ENCODE measurements around the gene HLA-DOA.

The HLA-DOA gene

GRCh38 chr6:32962213-32962826, 47.1 kb downstream of the HLA-DOA start:
- DNase-seq, result no peak

GRCh38 chr6:32960563-32960962, 48.8 kb downstream of the HLA-DOA start:
- no peak for DNase-seq

- no peak for DNase-seq
These were observed 53.2 kb downstream of the HLA-DOA start for GRCh38 chr6:32956176-32956575.

- DNase-seq, result no peak
These were observed 54.2 kb downstream of the HLA-DOA start for GRCh38 chr6:32954986-32955802.

DNA sequence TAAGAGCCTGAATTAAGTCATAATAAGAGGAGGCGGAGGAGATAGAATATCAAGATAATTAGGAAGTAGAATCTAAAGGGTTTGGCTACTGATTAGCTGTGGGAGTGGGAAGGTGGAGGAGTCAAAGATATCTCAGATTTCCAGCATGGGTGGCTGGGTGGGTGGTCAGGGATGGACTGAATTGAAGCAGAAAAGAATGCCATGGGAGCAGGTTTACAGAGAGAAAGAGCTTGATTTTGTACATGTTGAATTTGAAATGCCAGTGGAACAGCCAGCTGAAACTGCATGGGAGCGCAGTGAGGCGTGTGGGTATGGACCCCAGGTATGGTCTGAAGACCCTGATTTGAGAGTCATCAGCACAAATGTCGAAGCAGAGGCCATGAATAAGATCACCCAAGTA, 55.1 kb downstream of the HLA-DOA start:
- no peak for DNase-seq

Measured in NK-92 treated with Interleukin-12 subunit alpha and Interleukin-12 subunit beta, amount 100 ng/mL, for 24 hours (cell line).